NCI-H748 (cell line): ENCODE measurements around the gene PARD3.
"Not testable (repeated sequence)": the region's sequence is repeated elsewhere in the genome, so short reads cannot be mapped to it uniquely, and the experiment has no call there.

Experiments used
- DNase-seq: peaks from one replicate; lab custom pipeline; 2025; ENCODE audit not compliant: unreplicated experiment; lab: John Stamatoyannopoulos, UW

Gene PARD3

GRCh38 chr10:34800624-34801023 lies 14.5 kb downstream of the PARD3 start:
- DNase-seq, result no peak

- DNase-seq, result no peak
Measured at GRCh38 chr10:34798654-34799053, 16.4 kb downstream of the PARD3 start.

GRCh38 chr10:34797155-34797554 lies 17.9 kb downstream of the PARD3 start:
- no peak for DNase-seq

GRCh38 chr10:34796133-34796532 lies 19.0 kb downstream of the PARD3 start:
- DNase-seq, result no peak

GRCh38 chr10:34795334-34795733 lies 19.8 kb downstream of the PARD3 start:
- DNase-seq, result no peak

GRCh38 chr10:34794835-34795234 lies 20.3 kb downstream of the PARD3 start:
- DNase-seq, result no peak

GRCh38 chr10:34793581-34793980 lies 21.5 kb downstream of the PARD3 start:
- not testable (repeated sequence) for DNase-seq

- no peak for DNase-seq
Measured at GRCh38 chr10:34792881-34793280, 22.2 kb downstream of the PARD3 start.

- no peak for DNase-seq
Measured at GRCh38 chr10:34791947-34792346, 23.1 kb downstream of the PARD3 start.

GRCh38 chr10:34791228-34791627 lies 23.9 kb downstream of the PARD3 start:
- DNase-seq, result no peak

- DNase-seq, result peak; percentile 63
Measured at GRCh38 chr10:34789966-34790506, 25.1 kb downstream of the PARD3 start.

- DNase-seq, result no peak
Measured at GRCh38 chr10:34786464-34786863, 28.6 kb downstream of the PARD3 start.

- DNase-seq, result no peak
Measured at GRCh38 chr10:34781711-34782110, 33.4 kb downstream of the PARD3 start.

GRCh38 chr10:34780818-34781380 lies 34.2 kb downstream of the PARD3 start:
- DNase-seq, result no peak

- DNase-seq, result no peak
Measured at GRCh38 chr10:34778237-34778636, 36.9 kb downstream of the PARD3 start.

- DNase-seq, result no peak
Measured at GRCh38 chr10:34776090-34776690, 38.9 kb downstream of the PARD3 start.

GRCh38 chr10:34775044-34775637 lies 40.0 kb downstream of the PARD3 start:
- no peak for DNase-seq

- DNase-seq, result no peak
Measured at GRCh38 chr10:34773636-34774630, 41.2 kb downstream of the PARD3 start.

- DNase-seq, result no peak
Measured at GRCh38 chr10:34771525-34771924, 43.6 kb downstream of the PARD3 start.

- DNase-seq, result no peak
Measured at GRCh38 chr10:34771106-34771505, 44.0 kb downstream of the PARD3 start.

- DNase-seq, result no peak
Measured at GRCh38 chr10:34769899-34770298, 45.2 kb downstream of the PARD3 start.
